H9 (cell line): ENCODE results near the gene PC. TPM values are rescaled to one million over a fixed set of nuclear protein-coding genes. Genes with fewer than 3 reads are reported as not detected.
A peak's percentile ranks its signal among the peaks of the same experiment; 100 is the strongest.

ENCODE experiments used
- DNase-seq: peaks from one replicate; pipeline ENCODE4 v3.0.0-alpha.2; 2017
- H2AFZ ChIP-seq: one replicate; pipeline ENCODE4 v1.6.1; 2013; ENCODE audit warnings: mild to moderate bottlenecking, low read length, control low read depth, moderate library complexity
- H2AK5ac ChIP-seq: 2 replicates; pipeline ENCODE4 v1.6.1; 2013; ENCODE audit warnings: low read length, control low read depth, mixed read lengths; ENCODE audit not compliant: insufficient read length
- H2BK120ac ChIP-seq: one replicate; pipeline ENCODE4 v1.6.1; 2013; ENCODE audit warnings: low read depth, mild to moderate bottlenecking, low read length, control low read depth, inconsistent platforms; ENCODE audit not compliant: poor library complexity, severe bottlenecking
- H2BK12ac ChIP-seq: 2 replicates; pipeline ENCODE4 v1.6.1; 2013; ENCODE audit warnings: low read length, control low read depth, mixed read lengths, low read depth; ENCODE audit not compliant: insufficient read length
- H2BK15ac ChIP-seq: 2 replicates; pipeline ENCODE4 v1.6.1; 2013; ENCODE audit warnings: low read depth, low read length, control low read depth
- H2BK20ac ChIP-seq: one replicate; pipeline ENCODE4 v1.6.1; 2013; ENCODE audit warnings: low read depth, mild to moderate bottlenecking, low read length, control low read depth, inconsistent platforms; ENCODE audit not compliant: poor library complexity, severe bottlenecking
- H2BK5ac ChIP-seq: 2 replicates; pipeline ENCODE4 v1.6.1; 2013; ENCODE audit warnings: low read length, control low read depth, mixed read lengths; ENCODE audit not compliant: insufficient read length
- H3K14ac ChIP-seq: 2 replicates; pipeline ENCODE4 v1.6.1; 2013; ENCODE audit warnings: low read length, control low read depth; ENCODE audit not compliant: insufficient read depth
- H3K18ac ChIP-seq: 2 replicates; pipeline ENCODE4 v1.6.1; 2013; ENCODE audit warnings: low read depth, mild to moderate bottlenecking, mixed read lengths, low read length, control low read depth; ENCODE audit not compliant: insufficient read length
- H3K23ac ChIP-seq: 2 replicates; pipeline ENCODE4 v1.6.1; 2013; ENCODE audit warnings: low read length, control low read depth, mixed read lengths, low read depth; ENCODE audit not compliant: insufficient read length
- H3K23me2 ChIP-seq: 2 replicates; pipeline ENCODE4 v1.6.1; 2013; ENCODE audit warnings: low read depth, mild to moderate bottlenecking, mixed read lengths, low read length, control low read depth; ENCODE audit not compliant: insufficient read length, poor library complexity, severe bottlenecking
- H3K27ac ChIP-seq: 2 replicates; pipeline ENCODE4 v1.5.1; 2013; ENCODE audit warnings: low read length, control low read depth, mixed read lengths, low read depth; ENCODE audit not compliant: insufficient read length
- H3K27me3 ChIP-seq: 2 replicates; pipeline ENCODE4 v1.6.1; 2013; ENCODE audit warnings: low read length, control low read depth, inconsistent platforms; ENCODE audit not compliant: insufficient read depth
- H3K4ac ChIP-seq: 2 replicates; pipeline ENCODE4 v1.6.1; 2013; ENCODE audit warnings: low read depth, mild to moderate bottlenecking, control low read depth, inconsistent platforms, low read length, moderate library complexity
- H3K4me1 ChIP-seq: 2 replicates; pipeline ENCODE4 v1.6.1; 2013; ENCODE audit warnings: low read length, control low read depth, inconsistent platforms; ENCODE audit not compliant: insufficient read depth
- H3K4me2 ChIP-seq: 2 replicates; pipeline ENCODE4 v1.6.1; 2013; ENCODE audit warnings: low read length, control low read depth, mixed read lengths; ENCODE audit not compliant: insufficient read length, insufficient read depth
- H3K56ac ChIP-seq: 2 replicates; pipeline ENCODE4 v1.6.1; 2013; ENCODE audit warnings: low read depth, mild to moderate bottlenecking, mixed read lengths, low read length, control low read depth; ENCODE audit not compliant: insufficient read length
- H3K79me1 ChIP-seq: 2 replicates; pipeline ENCODE4 v1.6.1; 2013; ENCODE audit warnings: low read depth, mild to moderate bottlenecking, moderate library complexity, low read length, control low read depth, inconsistent platforms; ENCODE audit not compliant: insufficient read depth, poor library complexity, severe bottlenecking
- H3K79me2 ChIP-seq: 2 replicates; pipeline ENCODE4 v1.6.1; 2013; ENCODE audit warnings: low read length, control low read depth, inconsistent platforms; ENCODE audit not compliant: insufficient read depth
- H3K9ac ChIP-seq: 2 replicates; pipeline ENCODE4 v1.6.1; 2013; ENCODE audit warnings: low read length, control low read depth, mixed read lengths; ENCODE audit not compliant: insufficient read length; ENCODE audit errors: extremely low read depth
- H3K9me3 ChIP-seq: one replicate; pipeline ENCODE4 v1.6.1; 2013; ENCODE audit warnings: low read depth, low read length, inconsistent platforms; ENCODE audit not compliant: control insufficient read depth
- H3T11ph ChIP-seq: one replicate; pipeline ENCODE4 v1.6.1; 2013; ENCODE audit warnings: mild to moderate bottlenecking, low read length, control low read depth, inconsistent platforms
- H4K20me1 ChIP-seq: one replicate; pipeline ENCODE4 v1.6.1; 2013; ENCODE audit not compliant: control insufficient read depth, insufficient read length, insufficient read depth
- H4K5ac ChIP-seq: 2 replicates; pipeline ENCODE4 v1.6.1; 2013; ENCODE audit warnings: low read depth, mild to moderate bottlenecking, mixed read lengths, low read length, control low read depth; ENCODE audit not compliant: insufficient read length
- H4K8ac ChIP-seq: replicated peaks from 2 replicates; pipeline ENCODE4 v1.6.1; 2013; ENCODE audit warnings: low read length, control low read depth, mixed read lengths, low read depth; ENCODE audit not compliant: insufficient read length
- H4K91ac ChIP-seq: 2 replicates; pipeline ENCODE4 v1.6.1; 2013; ENCODE audit warnings: low read depth, mild to moderate bottlenecking, moderate library complexity, mixed read lengths, low read length, control low read depth; ENCODE audit not compliant: insufficient read length
- H3K27ac Mint-ChIP-seq, 3 experiments: 2 replicates in 2 of 3; 3 replicates in 1 of 3; pipeline ENCODE4 v1.8.0; 2020 to 2021; ENCODE audit warnings: mixed read lengths in 3 of 3, mild to moderate bottlenecking in 1 of 3, moderate library complexity in 1 of 3
- H3K27me3 Mint-ChIP-seq: 2 replicates; pipeline ENCODE4 v1.8.0; 2021; ENCODE audit warnings: low read depth, mild to moderate bottlenecking, moderate library complexity, mixed read lengths
- H3K36me3 Mint-ChIP-seq, 3 experiments: 2 replicates in 2 of 3; 3 replicates in 1 of 3; pipeline ENCODE4 v1.8.0; 2020 to 2021; ENCODE audit warnings: low read depth in 3 of 3, mixed read lengths in 3 of 3; ENCODE audit not compliant: insufficient read depth in 1 of 3
- H3K4me1 Mint-ChIP-seq, 2 experiments: 2 replicates each; pipeline ENCODE4 v1.8.0; 2020; ENCODE audit warnings: mixed read lengths in 2 of 2
- H3K4me3 Mint-ChIP-seq, 2 experiments: 2 replicates in 1 of 2; 3 replicates in 1 of 2; pipeline ENCODE4 v1.8.0; 2020 to 2021; ENCODE audit warnings: mild to moderate bottlenecking in 2 of 2, mixed read lengths in 2 of 2, moderate library complexity in 1 of 2
- H3K9me3 Mint-ChIP-seq, 2 experiments: 2 replicates in 1 of 2; 3 replicates in 1 of 2; pipeline ENCODE4 v1.8.0; 2020; ENCODE audit warnings: mild to moderate bottlenecking in 2 of 2, mixed read lengths in 2 of 2, moderate library complexity in 1 of 2
- CTCF ChIP-seq: fragments of 200-600 bp; sonication (generic); conservative IDR thresholded peaks from 3 replicates; pipeline ENCODE4 v1.8.0; 2021; ENCODE audit warnings: antibody characterized with exemption, mild to moderate bottlenecking
- WGBS: extraction: QIAGEN DNeasy Blood & Tissue Kit; methylation state at CpG from one replicate; pipeline ENCODE4 v1.1.7; 2013; ENCODE audit warnings: missing lambda C conversion rate, low lambda C conversion rate, mixed read lengths; ENCODE audit not compliant: insufficient read length; ENCODE audit errors: extremely low coverage; 5-methylcytosine and 5-hydroxymethylcytosine counted together
- total RNA-seq: library from RNA; stranded (reverse); gene quantifications from 2 replicates; pipeline ENCODE4 v1.2.1, GENCODE V29; 2021

PC gene
- total RNA-seq, 1 experiment from 2014 or later = 32.6 TPM

- no peak overlapping the region for H2BK12ac ChIP-seq
- no peaks in the 10 kb centered on the region for H3K9me3 Mint-ChIP-seq
- H4K8ac ChIP-seq = no peak overlapping the region
- H3K79me2 ChIP-seq = no peaks in the 10 kb centered on the region
- WGBS = no CpG with 5 or more reads among the region's 14 CpGs
- no peaks in the 10 kb centered on the region for H3K23me2 ChIP-seq
- H4K5ac ChIP-seq = no peak overlapping the region
- peak overlapping the region in 2 of 3 experiments; percentile 61 to 74; a peak in 5 of 7 replicates for H3K27ac Mint-ChIP-seq
- no peak overlapping the region for H2AK5ac ChIP-seq
- H3K27ac ChIP-seq = no peak overlapping the region
- H2BK15ac ChIP-seq = no peak overlapping the region
- H3K27me3 Mint-ChIP-seq = no peaks in the 10 kb centered on the region
- H3K9me3 ChIP-seq = no peaks in the 10 kb centered on the region
- no peak overlapping the region for H4K91ac ChIP-seq
- no peak overlapping the region for H3K9ac ChIP-seq
- H2BK5ac ChIP-seq = no peak overlapping the region
- H3K4me2 ChIP-seq = no peak overlapping the region
- H4K20me1 ChIP-seq = no peaks in the 10 kb centered on the region
- H3K18ac ChIP-seq = no peak overlapping the region
- H3K4ac ChIP-seq = no peak overlapping the region
- no peak overlapping the region for H3T11ph ChIP-seq
- H3K56ac ChIP-seq = no peak overlapping the region
- peaks cover 12% of the 10 kb centered on the region; the same call in 1 of the 2 replicates for H3K4me1 ChIP-seq
- no peaks in the 10 kb centered on the region for H3K79me1 ChIP-seq
- H3K27me3 ChIP-seq = no peaks in the 10 kb centered on the region
- H3K4me3 Mint-ChIP-seq = no peak overlapping the region
- H3K23ac ChIP-seq = no peak overlapping the region
- peaks cover 42 to 53% of the 10 kb centered on the region in 2 experiments for H3K4me1 Mint-ChIP-seq
- peak; percentile 35; the same call in 2 of the 3 replicates for TF ChIP-seq CTCF
- H2BK20ac ChIP-seq = no peak overlapping the region
- H3K36me3 Mint-ChIP-seq = no peaks in the 10 kb centered on the region
- no peak overlapping the region for H2BK120ac ChIP-seq
- H3K14ac ChIP-seq = no peak overlapping the region; the same call in 1 of the 2 replicates
- no peak overlapping the region for H2AFZ ChIP-seq
- peak; percentile 62 for DNase-seq
Measured at GRCh38 chr11:66915046-66915832, 42.9 kb downstream of the PC start.
